CD14-positive monocyte (primary cell): ENCODE measurements around the gene AGXT. TPM values are rescaled to one million over a fixed set of nuclear protein-coding genes. Genes with fewer than 3 reads are reported as not detected.

Experiments
- DNase-seq, 3 donors: peaks; one replicate each; pipeline ENCODE4 v3.0.0-alpha.2; 2011 to 2022
- H2AFZ ChIP-seq: 2 replicates; pipeline ENCODE4 v1.6.0; 2012; ENCODE audit warnings: mild to moderate bottlenecking, low read depth, low read length, inconsistent platforms; ENCODE audit not compliant: insufficient read depth, poor library complexity, severe bottlenecking
- H3K27ac ChIP-seq, 2 donors: 1 replicate in 1 of 2; 2 replicates in 1 of 2; pipeline ENCODE4 v1.5.1; 2012 to 2013; ENCODE audit warnings: low read length in 2 of 2, control low read depth in 1 of 2, inconsistent platforms in 1 of 2, low read depth in 1 of 2, mild to moderate bottlenecking in 1 of 2
- H3K27me3 ChIP-seq, 2 donors: one replicate each; pipeline versions ENCODE4 v1.6.0 to v1.6.1; 2011 to 2013; ENCODE audit warnings: low read length in 2 of 2; ENCODE audit not compliant: control insufficient read depth in 2 of 2, insufficient read depth in 2 of 2
- H3K36me3 ChIP-seq, 2 donors: replicated peaks in 1 of 2; 1 replicate in 1 of 2; 2 replicates in 1 of 2; pipeline versions ENCODE4 v1.5.1 to v1.6.1; 2012 to 2013; ENCODE audit warnings: low read length in 2 of 2, control low read depth in 1 of 2, inconsistent platforms in 1 of 2, mild to moderate bottlenecking in 1 of 2; ENCODE audit not compliant: insufficient read depth in 2 of 2, control insufficient read depth in 1 of 2
- H3K4me1 ChIP-seq, 2 donors: 1 replicate in 1 of 2; 2 replicates in 1 of 2; pipeline versions ENCODE4 v1.5.1 to v1.6.1; 2012 to 2013; ENCODE audit warnings: low read length in 2 of 2, control low read depth in 1 of 2, inconsistent platforms in 1 of 2, mild to moderate bottlenecking in 1 of 2, moderate library complexity in 1 of 2; ENCODE audit not compliant: insufficient read depth in 2 of 2, control insufficient read depth in 1 of 2
- H3K4me2 ChIP-seq: replicated peaks from 2 replicates; pipeline ENCODE3; 2012; ENCODE audit warnings: low read length, moderate library complexity, mild to moderate bottlenecking; ENCODE audit not compliant: poor library complexity, severe bottlenecking; ENCODE audit errors: extremely low read depth
- H3K4me3 ChIP-seq, 3 experiments: fragments of 200-600 bp in 1 of 3; sonication (generic) in 1 of 3; replicated peaks in 1 of 3; 1 replicate in 2 of 3; 2 replicates in 1 of 3; pipeline ENCODE4 v1.5.1; 2011 to 2013; ENCODE audit warnings: low read length in 3 of 3, mild to moderate bottlenecking in 3 of 3, control low read depth in 2 of 3, low read depth in 2 of 3, inconsistent platforms in 1 of 3, moderate library complexity in 1 of 3
- H3K79me2 ChIP-seq: 2 replicates; pipeline ENCODE4 v1.6.0; 2012; ENCODE audit warnings: mild to moderate bottlenecking, control low read depth, inconsistent platforms, low read length, moderate library complexity; ENCODE audit not compliant: insufficient read depth
- H3K9ac ChIP-seq: 2 replicates; pipeline ENCODE4 v1.6.0; 2017; ENCODE audit warnings: low read length, mild to moderate bottlenecking; ENCODE audit not compliant: insufficient read depth, poor library complexity, severe bottlenecking
- H3K9me3 ChIP-seq, 2 donors: replicated peaks in 1 of 2; 1 replicate in 1 of 2; 2 replicates in 1 of 2; pipeline versions ENCODE4 v1.5.1 to v1.6.1; 2012 to 2013; ENCODE audit warnings: low read length in 2 of 2, control low read depth in 1 of 2; ENCODE audit not compliant: control insufficient read depth in 1 of 2, insufficient read depth in 1 of 2
- H4K20me1 ChIP-seq: 2 replicates; pipeline ENCODE4 v1.6.0; 2012; ENCODE audit warnings: mild to moderate bottlenecking, low read length, control low read depth, moderate library complexity; ENCODE audit not compliant: insufficient read depth
- H3K27ac Mint-ChIP-seq, 7 donors: one replicate each; pipeline ENCODE4 v1.8.0; 2020; ENCODE audit warnings: mild to moderate bottlenecking in 7 of 7, mixed read lengths in 7 of 7, moderate library complexity in 6 of 7, inconsistent platforms in 2 of 7
- H3K27me3 Mint-ChIP-seq, 3 donors: one replicate each; pipeline ENCODE4 v1.8.0; 2021 to 2022; ENCODE audit warnings: low read depth in 3 of 3, mild to moderate bottlenecking in 3 of 3, mixed read lengths in 3 of 3, moderate library complexity in 3 of 3, inconsistent platforms in 1 of 3
- H3K36me3 Mint-ChIP-seq, 2 donors: one replicate each; pipeline ENCODE4 v1.8.0; 2020; ENCODE audit warnings: mixed read lengths in 2 of 2, inconsistent platforms in 1 of 2, mild to moderate bottlenecking in 1 of 2
- H3K4me1 Mint-ChIP-seq: one replicate; pipeline ENCODE4 v1.8.0; 2020; ENCODE audit warnings: mild to moderate bottlenecking, mixed read lengths
- H3K4me3 Mint-ChIP-seq, 2 donors: one replicate each; pipeline ENCODE4 v1.8.0; 2020; ENCODE audit warnings: mild to moderate bottlenecking in 2 of 2, mixed read lengths in 2 of 2, moderate library complexity in 1 of 2
- H3K9me3 Mint-ChIP-seq, 7 donors: one replicate each; pipeline ENCODE4 v1.8.0; 2020 to 2022; ENCODE audit warnings: mixed read lengths in 7 of 7, mild to moderate bottlenecking in 6 of 7, moderate library complexity in 6 of 7, inconsistent platforms in 2 of 7
- WGBS: methylation state at CpG from one replicate; pipeline ENCODE4 v1.1.5; 2013; ENCODE audit warnings: missing lambda C conversion rate; ENCODE audit not compliant: insufficient coverage; 5-methylcytosine and 5-hydroxymethylcytosine counted together
- intact Hi-C, 2 donors: fragments of 100-400 bp; cut with micrococcal nuclease; formaldehyde crosslinking; loops; one replicate each; pipeline versions ENCODE4 v1.15.0 to v1.15.1; 2023
- polyA plus RNA-seq, 3 donors: library from polyadenylated mRNA; depleted of rRNA in 1 of 3; unstranded in 2 of 3; stranded (reverse) in 1 of 3; fragments of 300-500 nt in 2 of 3; fragments of >200 nt in 1 of 3; fragmentation: Illumina TruSeq in 2 of 3; gene quantifications; 1 replicate in 2 of 3; 2 replicates in 1 of 3; pipeline ENCODE4 v1.2.3, GENCODE V29; 2012 to 2021
- TF ChIP-seq, protein P1 (sequence below): fragments of 200-600 bp; IDR thresholded peaks from one replicate; pipeline ENCODE4 v1.8.0; 2022; ENCODE audit warnings: antibody characterized with exemption, mild to moderate bottlenecking

Gene AGXT
- polyA plus RNA-seq, 3 donors: not detected

DNA sequence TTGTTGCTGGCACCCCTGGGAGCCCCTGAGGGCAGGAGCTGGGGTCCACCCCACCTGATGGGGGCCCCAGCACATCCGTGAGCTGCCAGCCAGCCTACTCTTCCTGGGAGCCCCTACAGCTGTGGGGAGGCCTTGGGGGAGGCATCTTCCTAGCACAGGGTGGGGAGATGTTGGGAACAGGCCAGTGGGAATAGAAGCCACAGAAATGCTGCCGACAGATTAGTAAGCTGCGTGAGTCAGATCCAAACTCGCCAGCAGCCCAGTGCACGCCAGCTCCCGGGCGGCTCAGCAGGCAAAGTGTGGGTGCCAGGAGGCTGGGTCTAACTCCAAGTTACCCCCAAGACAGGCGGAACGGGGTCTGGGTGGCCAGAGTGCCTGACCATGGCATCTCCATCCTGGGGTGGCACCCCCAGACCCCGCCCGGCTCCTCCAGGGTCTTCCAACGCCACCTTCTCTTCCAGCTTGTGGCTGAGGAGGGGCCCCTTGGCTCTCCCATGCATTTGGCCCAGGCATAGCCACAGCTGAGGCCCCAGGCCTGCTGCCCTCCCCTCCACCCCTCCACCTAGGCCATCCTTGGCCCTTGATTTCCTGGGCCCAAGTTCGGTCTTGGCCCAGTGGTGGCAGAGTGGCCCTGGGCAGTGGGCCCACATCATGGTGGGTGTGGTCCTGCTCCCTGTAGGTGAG lies 52.8 kb downstream of the AGXT start:
- Mint-ChIP-seq H3K4me3 (no peak overlapping the region), H3K9me3 (no peaks in the 10 kb centered on the region), H3K4me1 (no peaks in the 10 kb centered on the region), H3K36me3 (no peaks in the 10 kb centered on the region), H3K27ac (no peak overlapping the region), H3K27me3 (peaks cover 3 to 11% (median 5%) of the 10 kb centered on the region in 3 donors)
- no peaks in the 10 kb centered on the region for H3K36me3 ChIP-seq
- no peaks in the 10 kb centered on the region for H3K79me2 ChIP-seq
- DNase-seq: no peak
- no peak overlapping the region for H2AFZ ChIP-seq
- no peak overlapping the region for H3K9ac ChIP-seq
- H3K27ac ChIP-seq: no peak overlapping the region
- WGBS: 92% methylated on average over 10 of the region's 13 CpGs
- no peak overlapping the region for H3K4me2 ChIP-seq
- H4K20me1 ChIP-seq: no peaks in the 10 kb centered on the region
- intact Hi-C loops: no loop called here
- peaks cover 0 to 5% of the 10 kb centered on the region in 2 donors for H3K27me3 ChIP-seq
- H3K4me3 ChIP-seq: no peak overlapping the region
- TF ChIP-seq, protein P1, sequence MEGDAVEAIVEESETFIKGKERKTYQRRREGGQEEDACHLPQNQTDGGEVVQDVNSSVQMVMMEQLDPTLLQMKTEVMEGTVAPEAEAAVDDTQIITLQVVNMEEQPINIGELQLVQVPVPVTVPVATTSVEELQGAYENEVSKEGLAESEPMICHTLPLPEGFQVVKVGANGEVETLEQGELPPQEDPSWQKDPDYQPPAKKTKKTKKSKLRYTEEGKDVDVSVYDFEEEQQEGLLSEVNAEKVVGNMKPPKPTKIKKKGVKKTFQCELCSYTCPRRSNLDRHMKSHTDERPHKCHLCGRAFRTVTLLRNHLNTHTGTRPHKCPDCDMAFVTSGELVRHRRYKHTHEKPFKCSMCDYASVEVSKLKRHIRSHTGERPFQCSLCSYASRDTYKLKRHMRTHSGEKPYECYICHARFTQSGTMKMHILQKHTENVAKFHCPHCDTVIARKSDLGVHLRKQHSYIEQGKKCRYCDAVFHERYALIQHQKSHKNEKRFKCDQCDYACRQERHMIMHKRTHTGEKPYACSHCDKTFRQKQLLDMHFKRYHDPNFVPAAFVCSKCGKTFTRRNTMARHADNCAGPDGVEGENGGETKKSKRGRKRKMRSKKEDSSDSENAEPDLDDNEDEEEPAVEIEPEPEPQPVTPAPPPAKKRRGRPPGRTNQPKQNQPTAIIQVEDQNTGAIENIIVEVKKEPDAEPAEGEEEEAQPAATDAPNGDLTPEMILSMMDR: no peak
- no peaks in the 10 kb centered on the region for H3K4me1 ChIP-seq
- H3K9me3 ChIP-seq: no peaks in the 10 kb centered on the region

GRCh38 chr2:240921995-240922244 lies 53.3 kb downstream of the AGXT start:
- 83% methylated on average over 1 of the region's 1 CpG for WGBS
- no peaks in the 10 kb centered on the region for H3K79me2 ChIP-seq

More at GRCh38 chr2:240921995-240922244, 53.3 kb downstream of the AGXT start:
- Mint-ChIP-seq H3K27me3 (peaks cover under 1 to 6% (median 1%) of the 10 kb centered on the region in 3 donors), H3K4me3 (no peak overlapping the region), H3K9me3 (no peaks in the 10 kb centered on the region), H3K4me1 (no peaks in the 10 kb centered on the region), H3K27ac (no peak overlapping the region), H3K36me3 (no peaks in the 10 kb centered on the region)
- Histone ChIP-seq H2AFZ (no peak overlapping the region), H3K27me3 (no peaks in the 10 kb centered on the region), H4K20me1 (no peaks in the 10 kb centered on the region), H3K4me2 (no peak overlapping the region), H3K9me3 (no peaks in the 10 kb centered on the region), H3K4me1 (no peaks in the 10 kb centered on the region), H3K9ac (no peak overlapping the region), H3K36me3 (no peaks in the 10 kb centered on the region), H3K4me3 (no peak overlapping the region), H3K27ac (no peak overlapping the region)
- intact Hi-C loops: no loop called here
- TF ChIP-seq, protein P1: no peak
- no peak for DNase-seq
